IMR-90 (cell line): ENCODE results near the gene PAX1. TPM values are rescaled to one million over a fixed set of nuclear protein-coding genes. Genes with fewer than 3 reads are reported as not detected.

Experiments
- ATAC-seq: fragments of 200-7000 bp; cut with Tn5 transposase; 2 replicates; pipeline ENCODE4 v1.9.1; 2020; ENCODE audit warnings: low read depth, mild to moderate bottlenecking, moderate library complexity
- BruUV-seq: library from RNA; stranded (reverse); fragments of 400-500 nt; replicated peaks from 2 replicates; lab custom pipeline; 2021; lab: Mats Ljungman, UMichigan
- CTCF ChIA-PET: fragments of 300-600 bp; formaldehyde crosslinking; extraction: SDS; loops from one replicate; lab custom pipeline; 2021; ENCODE audit warnings: antibody characterized with exemption; lab: Yijun Ruan, JAX
- POLR2A ChIA-PET: fragments of 300-600 bp; sonication (Branson Sonifier 250); formaldehyde crosslinking; loops from one replicate; lab custom pipeline; 2022; ENCODE audit warnings: antibody characterized with exemption; ENCODE audit not compliant: unreplicated experiment; lab: Charles Lee
- DNase-seq: peaks from one replicate; pipeline ENCODE4 v3.0.0; 2013
- H2AFZ ChIP-seq: replicated peaks from 2 replicates; pipeline ENCODE3; 2013; ENCODE audit warnings: low read length, mild to moderate bottlenecking; ENCODE audit not compliant: poor library complexity
- H2AK5ac ChIP-seq: 2 replicates; pipeline ENCODE4 v1.6.1; 2013; ENCODE audit warnings: low read depth, low read length, inconsistent platforms
- H2AK9ac ChIP-seq: replicated peaks from 2 replicates; pipeline ENCODE3; 2013; ENCODE audit warnings: mild to moderate bottlenecking, low read depth, low read length, moderate library complexity; ENCODE audit not compliant: poor library complexity
- H2BK120ac ChIP-seq: 2 replicates; pipeline ENCODE4 v1.6.1; 2013; ENCODE audit warnings: low read depth, low read length, inconsistent platforms
- H2BK15ac ChIP-seq: 3 replicates; pipeline ENCODE4 v1.6.1; 2013; ENCODE audit warnings: low read depth, low read length, inconsistent platforms
- H2BK20ac ChIP-seq: 2 replicates; pipeline ENCODE4 v1.6.1; 2013; ENCODE audit warnings: low read depth, mild to moderate bottlenecking, inconsistent platforms, low read length, moderate library complexity
- H2BK5ac ChIP-seq: 2 replicates; pipeline ENCODE4 v1.6.1; 2013; ENCODE audit warnings: mild to moderate bottlenecking, low read depth, low read length, inconsistent platforms; ENCODE audit not compliant: poor library complexity, severe bottlenecking
- H3K14ac ChIP-seq: replicated peaks from 2 replicates; pipeline ENCODE4 v1.6.1; 2013; ENCODE audit warnings: low read depth, low read length, inconsistent platforms
- H3K18ac ChIP-seq: 2 replicates; pipeline ENCODE4 v1.6.1; 2013; ENCODE audit warnings: low read depth, low read length, control low read depth
- H3K23ac ChIP-seq: 2 replicates; pipeline ENCODE4 v1.6.1; 2013; ENCODE audit warnings: low read depth, low read length, inconsistent platforms
- H3K27ac ChIP-seq: 2 replicates; pipeline ENCODE4 v1.5.1; 2013; ENCODE audit warnings: mild to moderate bottlenecking, control low read depth, low read length; ENCODE audit not compliant: insufficient read depth
- H3K27me3 ChIP-seq: 2 replicates; pipeline ENCODE4 v1.6.1; 2013; ENCODE audit warnings: low read length; ENCODE audit not compliant: control insufficient read depth, insufficient read depth
- H3K36me3 ChIP-seq: 2 replicates; pipeline ENCODE4 v1.6.1; 2013; ENCODE audit warnings: low read length, mixed read lengths; ENCODE audit not compliant: control insufficient read depth, insufficient read depth
- H3K4ac ChIP-seq: 2 replicates; pipeline ENCODE4 v1.6.1; 2013; ENCODE audit warnings: low read depth, low read length, inconsistent platforms
- H3K4me1 ChIP-seq: 2 replicates; pipeline ENCODE4 v1.6.1; 2013; ENCODE audit warnings: low read length, mixed read lengths; ENCODE audit not compliant: control insufficient read depth, insufficient read depth
- H3K4me2 ChIP-seq: 2 replicates; pipeline ENCODE4 v1.6.1; 2013; ENCODE audit warnings: low read depth, mild to moderate bottlenecking, control low read depth, low read length, moderate library complexity
- H3K4me3 ChIP-seq: 2 replicates; pipeline ENCODE4 v1.5.1; 2013; ENCODE audit warnings: low read depth, mild to moderate bottlenecking, control low read depth, low read length, moderate library complexity; ENCODE audit not compliant: insufficient read depth
- H3K56ac ChIP-seq: 2 replicates; pipeline ENCODE4 v1.6.1; 2013; ENCODE audit warnings: low read length, inconsistent platforms; ENCODE audit not compliant: insufficient read depth; ENCODE audit errors: extremely low read depth
- H3K79me1 ChIP-seq, 2 experiments: 2 replicates each; pipeline ENCODE4 v1.6.1; 2013; ENCODE audit warnings: low read length in 2 of 2, inconsistent platforms in 1 of 2, low read depth in 1 of 2
- H3K9ac ChIP-seq: 2 replicates; pipeline ENCODE4 v1.6.1; 2013; ENCODE audit warnings: low read depth, low read length, control low read depth
- H3K9me1 ChIP-seq: 2 replicates; pipeline ENCODE4 v1.6.1; 2013; ENCODE audit warnings: low read length, inconsistent platforms; ENCODE audit not compliant: insufficient read depth
- H3K9me3 ChIP-seq: 2 replicates; pipeline ENCODE4 v1.6.1; 2013; ENCODE audit warnings: low read length; ENCODE audit not compliant: control insufficient read depth, insufficient read depth
- H4K20me1 ChIP-seq: 2 replicates; pipeline ENCODE4 v1.6.1; 2013; ENCODE audit warnings: low read length, inconsistent platforms; ENCODE audit not compliant: insufficient read depth
- H4K5ac ChIP-seq: 2 replicates; pipeline ENCODE4 v1.6.1; 2013; ENCODE audit warnings: mild to moderate bottlenecking, low read depth, low read length, control low read depth
- H4K8ac ChIP-seq, 2 experiments: 2 replicates each; pipeline ENCODE4 v1.6.1; 2013; ENCODE audit warnings: low read depth in 2 of 2, low read length in 2 of 2, control low read depth in 1 of 2, inconsistent platforms in 1 of 2
- H4K91ac ChIP-seq: 2 replicates; pipeline ENCODE4 v1.6.1; 2013; ENCODE audit warnings: low read depth, low read length, inconsistent platforms; ENCODE audit not compliant: insufficient read depth
- FOS ChIP-seq: fragments of 150-350 bp; IDR thresholded peaks from 2 replicates; pipeline ENCODE4 v1.6.1; 2016; ENCODE audit warnings: low read depth, low read length
- RCOR1 ChIP-seq: IDR thresholded peaks from 2 replicates; pipeline ENCODE4 v1.6.1; 2012; ENCODE audit warnings: mild to moderate bottlenecking, low read length, improper control_type of control experiment; ENCODE audit not compliant: insufficient replicate concordance
- SMC3 ChIP-seq: fragments of 150-350 bp; IDR thresholded peaks from 2 replicates; pipeline ENCODE4 v1.6.1; 2016; ENCODE audit warnings: low read depth, mild to moderate bottlenecking, antibody characterized with exemption, low read length, moderate library complexity
- whole genome bisulfite sequencing, 2 experiments: methylation state at CpG; one replicate each; pipeline versions ENCODE4 v1.1.5 to v1.1.7; 2013; ENCODE audit warnings: missing lambda C conversion rate in 2 of 2; ENCODE audit not compliant: insufficient read length in 1 of 2; ENCODE audit errors: extremely low coverage in 2 of 2; 5-methylcytosine and 5-hydroxymethylcytosine counted together
- dilution Hi-C: fragments of 300-500 bp; cut with HindIII; formaldehyde crosslinking; loops from one replicate; pipeline ENCODE4 v1.14.3; 2018; ENCODE audit warnings: low sequenced_read_pairs; ENCODE audit not compliant: unreplicated experiment
- in situ Hi-C: fragments of 300-500 bp; cut with MboI; formaldehyde crosslinking; loops from 3 replicates; pipeline ENCODE4 v1.14.3; 2019; ENCODE audit warnings: low sequenced_read_pairs, inconsistent platforms, mixed read lengths
- intact Hi-C: fragments of 100-400 bp; cut with micrococcal nuclease; formaldehyde crosslinking; loops from 2 replicates; pipeline ENCODE4 v1.10.0; 2022
- polyA plus RNA-seq, 3 experiments: library from polyadenylated mRNA; depleted of rRNA; stranded (reverse); fragments of >200 nt; gene quantifications; 2 replicates each; pipeline ENCODE4 v1.2.3, GENCODE V29; 2012; ENCODE audit warnings: low replicate concordance in 1 of 3
- total RNA-seq: library from RNA; depleted of rRNA; stranded (reverse); fragments of >200 nt; gene quantifications from 2 replicates; pipeline ENCODE4 v1.2.3, GENCODE V29; 2012

PAX1 gene
- total and polyA plus RNA-seq, 2 of the 4 experiments (the other 2 are of a cell fraction): not detected

GRCh38 chr20:21681234-21681921 is 24.1 kb upstream of the PAX1 start:
- no peak for TF ChIP-seq SMC3
- TF ChIP-seq FOS: no peak
- no peak for TF ChIP-seq RCOR1
- Histone ChIP-seq H2BK120ac (no peak overlapping the region), H3K9me1 (no peaks in the 10 kb centered on the region), H4K5ac (no peak overlapping the region), H3K36me3 (no peaks in the 10 kb centered on the region), H3K9ac (no peak overlapping the region), H2AK9ac (no peak overlapping the region), H3K4me1 (no peaks in the 10 kb centered on the region), H3K9me3 (peaks cover 6% of the 10 kb centered on the region), H4K91ac (no peak overlapping the region), H3K79me1 (no peaks in the 10 kb centered on the region), H4K8ac (no peak overlapping the region), H3K4ac (no peak overlapping the region), H3K27me3 (no peaks in the 10 kb centered on the region), H2AFZ (no peak overlapping the region), H2BK20ac (no peak overlapping the region), H3K27ac (no peak overlapping the region), H3K18ac (no peak overlapping the region), H2BK15ac (no peak overlapping the region), H3K56ac (no peak overlapping the region), H2BK5ac (no peak overlapping the region), H4K20me1 (no peaks in the 10 kb centered on the region), H3K4me2 (no peak overlapping the region), H3K4me3 (no peak overlapping the region), H2AK5ac (no peak overlapping the region), H3K23ac (no peak overlapping the region), H3K14ac (no peak overlapping the region)
- DNase-seq (no peak), ATAC-seq (no peak)
- dilution Hi-C loops (no loop called here), intact Hi-C loops (no loop called here), in situ Hi-C loops (no loop called here)
- 5% methylated on average over 4 of the region's 14 CpGs; no CpG with 5 or more reads in 1 of the 2 experiments for WGBS, 2 experiments
- ChIA-PET CTCF (no interaction called here), POLR2A (no interaction called here)
- no TSS peak for BruUV-seq
